GM13977 (cell line): Measurements from ENCODE around the gene RNF150.

Experiments used
- DNase-seq: peaks from one replicate; pipeline ENCODE4 v3.0.0; 2012; ENCODE audit warnings: low spot score
- in situ Hi-C: fragments of 300-500 bp; cut with MboI; formaldehyde crosslinking; loops from one replicate; pipeline ENCODE4 v1.12.0; 2022; ENCODE audit warnings: low sequenced_read_pairs, low pct_unique_long_range_greater_than_20kb, mixed read lengths, inconsistent platforms; ENCODE audit not compliant: unreplicated experiment
- TF ChIP-seq, protein P1 (sequence below): IDR thresholded peaks from 2 replicates; pipeline ENCODE4 v1.5.1; 2012; ENCODE audit warnings: mild to moderate bottlenecking, control low read depth; ENCODE audit not compliant: insufficient read depth; ENCODE audit errors: extremely low read depth, missing control alignments

Gene RNF150

DNA sequence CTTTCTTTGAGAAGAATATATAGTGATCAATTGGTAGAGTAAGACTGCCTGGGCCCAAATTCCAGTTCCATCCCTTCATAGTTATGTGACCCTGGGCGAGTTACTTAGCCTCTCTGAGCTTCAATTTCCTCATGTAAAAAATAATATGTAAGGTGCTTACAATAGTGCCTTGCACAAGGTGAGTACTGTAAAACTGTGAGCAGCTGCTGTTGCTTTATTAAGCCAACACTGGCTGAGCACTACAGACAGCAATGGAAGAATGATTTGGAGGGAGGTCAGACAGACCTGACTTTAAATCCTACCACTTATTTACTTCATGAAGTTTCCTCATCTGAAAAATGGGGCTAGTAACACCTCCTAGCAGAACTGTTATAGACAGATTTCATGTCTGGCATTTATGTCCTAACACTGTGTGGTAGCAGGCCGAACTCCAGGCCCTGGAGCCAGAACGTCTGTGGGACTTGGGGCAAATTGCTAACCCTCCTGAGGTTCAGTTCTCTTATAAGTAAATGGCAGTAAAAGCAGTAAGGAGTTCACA is 53.8 kb downstream of the RNF150 start:
- TF ChIP-seq, protein P1, sequence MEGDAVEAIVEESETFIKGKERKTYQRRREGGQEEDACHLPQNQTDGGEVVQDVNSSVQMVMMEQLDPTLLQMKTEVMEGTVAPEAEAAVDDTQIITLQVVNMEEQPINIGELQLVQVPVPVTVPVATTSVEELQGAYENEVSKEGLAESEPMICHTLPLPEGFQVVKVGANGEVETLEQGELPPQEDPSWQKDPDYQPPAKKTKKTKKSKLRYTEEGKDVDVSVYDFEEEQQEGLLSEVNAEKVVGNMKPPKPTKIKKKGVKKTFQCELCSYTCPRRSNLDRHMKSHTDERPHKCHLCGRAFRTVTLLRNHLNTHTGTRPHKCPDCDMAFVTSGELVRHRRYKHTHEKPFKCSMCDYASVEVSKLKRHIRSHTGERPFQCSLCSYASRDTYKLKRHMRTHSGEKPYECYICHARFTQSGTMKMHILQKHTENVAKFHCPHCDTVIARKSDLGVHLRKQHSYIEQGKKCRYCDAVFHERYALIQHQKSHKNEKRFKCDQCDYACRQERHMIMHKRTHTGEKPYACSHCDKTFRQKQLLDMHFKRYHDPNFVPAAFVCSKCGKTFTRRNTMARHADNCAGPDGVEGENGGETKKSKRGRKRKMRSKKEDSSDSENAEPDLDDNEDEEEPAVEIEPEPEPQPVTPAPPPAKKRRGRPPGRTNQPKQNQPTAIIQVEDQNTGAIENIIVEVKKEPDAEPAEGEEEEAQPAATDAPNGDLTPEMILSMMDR = no peak
- in situ Hi-C loops = no loop called here
- no peak for DNase-seq

- in situ Hi-C loops = no loop called here
- TF ChIP-seq, protein P1 = no peak
- no peak for DNase-seq
Measured at GRCh38 chr4:141078871-141079270, 54.4 kb downstream of the RNF150 start.

DNA sequence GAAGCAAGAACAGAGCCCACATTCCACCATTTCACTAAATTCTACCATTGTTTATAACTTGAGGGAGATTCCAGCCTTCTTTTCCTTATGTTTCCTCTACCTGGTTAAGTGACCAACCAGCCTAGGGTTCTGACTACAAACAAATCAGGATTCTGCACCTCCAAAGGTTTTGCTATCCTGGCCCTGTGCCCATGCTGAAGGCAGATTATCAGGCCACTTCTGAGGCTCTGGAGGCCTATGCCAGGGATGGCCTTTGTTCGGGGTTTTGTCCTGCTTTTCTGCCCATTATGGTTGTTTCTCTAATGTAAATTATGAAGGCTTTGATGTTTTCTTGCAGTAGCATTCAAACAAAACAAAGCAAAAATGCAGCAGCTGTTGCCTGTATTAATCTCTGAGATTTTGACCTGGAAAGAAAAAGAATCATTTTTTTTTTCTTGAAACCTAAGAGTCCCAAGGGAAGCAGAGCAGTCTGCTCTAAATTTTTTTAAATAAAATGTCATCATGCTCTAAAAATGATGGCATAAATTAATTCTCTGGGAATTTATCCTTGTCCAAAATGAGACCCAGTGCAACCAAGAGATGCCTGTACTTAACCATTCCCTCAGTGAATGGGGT is 55.6 kb downstream of the RNF150 start:
- no peak for DNase-seq

GRCh38 chr4:141075553-141075952 is 57.7 kb downstream of the RNF150 start:
- in situ Hi-C loops = no loop called here
- no peak for DNase-seq
- TF ChIP-seq, protein P1 = no peak

More for the DNA sequence above, 55.6 kb downstream of the RNF150 start:
- in situ Hi-C loops = no loop called here
- TF ChIP-seq, protein P1 = no peak

DNA sequence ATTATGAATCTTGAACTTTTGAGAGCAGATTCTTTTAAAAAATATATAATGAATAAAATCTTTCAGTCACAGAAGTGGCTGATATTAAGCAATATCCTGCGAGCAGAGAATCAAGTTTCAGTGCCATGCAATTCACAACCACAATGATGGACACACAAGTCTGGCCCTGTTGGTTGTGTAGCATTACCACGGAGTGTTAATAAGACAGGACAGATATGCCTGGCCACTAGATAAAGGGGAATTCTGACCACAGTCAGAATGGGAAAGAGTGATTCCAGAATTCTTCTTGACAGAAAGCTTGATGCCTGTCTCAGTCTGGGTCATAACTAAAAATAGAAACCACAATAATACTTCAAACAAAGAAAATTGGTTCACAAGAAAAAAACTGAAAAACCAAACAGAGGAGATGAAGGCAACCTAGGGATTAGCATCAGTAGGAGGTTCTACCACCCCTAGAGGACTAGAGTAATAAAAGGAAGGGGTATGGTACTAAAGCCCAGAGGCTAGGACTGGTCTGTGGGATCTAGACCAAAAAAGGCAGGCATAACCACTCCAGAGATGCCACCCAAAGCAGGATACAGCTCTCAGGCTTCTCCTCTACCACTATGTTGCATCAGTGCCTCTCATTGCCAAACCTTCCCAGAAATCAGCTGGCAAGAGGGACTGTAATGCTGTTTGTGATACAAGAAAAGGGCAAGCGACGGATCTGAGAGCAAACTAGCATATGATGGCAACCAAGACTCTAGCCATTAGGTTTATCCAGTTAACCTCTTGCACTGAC is 59.0 kb downstream of the RNF150 start:
- TF ChIP-seq, protein P1 = no peak
- no peak for DNase-seq
- in situ Hi-C loops = no loop called here

- DNase-seq = no peak
- in situ Hi-C loops = no loop called here
- TF ChIP-seq, protein P1 = no peak
Measured at GRCh38 chr4:141066690-141067089, 66.6 kb downstream of the RNF150 start.
